ENCODE measurements around the gene NKD2.
"Not testable (repeated sequence)": the region's sequence is repeated elsewhere in the genome, so short reads cannot be mapped to it uniquely, and the experiment has no call there.

NKD2 gene

DNA sequence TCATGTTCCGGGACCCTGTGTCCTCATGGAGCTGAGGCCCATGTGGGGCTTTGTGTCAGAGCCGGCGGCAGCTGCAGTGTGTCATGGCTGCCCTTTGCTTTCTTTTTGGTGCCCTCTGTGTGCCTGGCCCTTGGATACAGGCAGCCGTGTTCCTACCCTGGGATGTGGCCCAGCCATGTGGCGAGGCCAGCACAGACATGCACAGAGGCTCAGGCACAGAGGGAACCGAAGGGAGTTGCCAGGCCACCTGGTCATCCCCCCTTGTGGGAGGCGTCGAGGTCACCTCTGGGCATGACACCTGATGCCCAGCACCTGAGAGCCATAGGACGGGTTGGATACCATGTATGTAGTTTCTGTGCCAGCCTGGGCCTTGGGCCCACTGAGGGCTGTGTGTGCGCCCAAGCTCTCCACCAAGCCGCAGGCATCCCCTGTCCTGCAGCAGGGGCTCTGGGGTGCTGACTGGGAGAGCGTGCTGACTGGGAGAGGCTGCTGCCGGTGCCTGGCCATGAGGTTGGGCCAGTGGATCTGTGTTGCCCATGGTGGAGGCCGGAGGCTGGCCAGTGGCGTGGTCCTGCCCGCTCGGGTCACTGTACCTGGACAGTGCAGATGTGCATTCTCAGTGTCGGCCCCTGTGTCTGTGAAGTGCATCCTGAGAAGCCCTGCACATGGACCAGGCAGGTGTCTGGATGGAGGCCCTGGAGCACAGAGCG lies 4.8 kb downstream of the NKD2 start:
- DNase-seq (ENCODE audit: low read depth) = no peak

DNA sequence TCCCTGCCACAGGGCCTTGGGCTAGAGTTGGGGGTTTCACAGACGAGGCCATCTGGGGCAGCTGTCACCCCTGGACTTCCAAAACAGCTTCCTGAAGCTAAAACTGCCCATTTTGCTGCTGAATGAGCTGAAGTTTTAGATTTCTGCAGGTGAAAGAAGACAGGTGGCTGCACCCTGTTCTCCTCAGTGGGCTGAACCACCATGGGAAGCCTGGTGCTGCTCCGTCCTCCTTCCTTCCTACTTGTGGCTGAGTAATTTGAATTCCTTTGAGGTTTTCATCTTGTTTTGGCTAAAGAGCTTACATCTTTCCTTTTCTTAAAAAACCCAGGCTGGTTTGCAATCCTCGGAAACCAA lies 5.3 kb downstream of the NKD2 start:
- no peak for DNase-seq (ENCODE audit: low read depth)

- DNase-seq (ENCODE audit: low read depth) = no peak
These were observed 5.7 kb downstream of the NKD2 start for GRCh38 chr5:1014346-1014745.

- DNase-seq (ENCODE audit: low read depth) = no peak
These were observed 6.2 kb downstream of the NKD2 start for GRCh38 chr5:1014781-1015221.

- DNase-seq (ENCODE audit: low read depth) = no peak
These were observed 6.9 kb downstream of the NKD2 start for GRCh38 chr5:1015507-1015906.

DNA sequence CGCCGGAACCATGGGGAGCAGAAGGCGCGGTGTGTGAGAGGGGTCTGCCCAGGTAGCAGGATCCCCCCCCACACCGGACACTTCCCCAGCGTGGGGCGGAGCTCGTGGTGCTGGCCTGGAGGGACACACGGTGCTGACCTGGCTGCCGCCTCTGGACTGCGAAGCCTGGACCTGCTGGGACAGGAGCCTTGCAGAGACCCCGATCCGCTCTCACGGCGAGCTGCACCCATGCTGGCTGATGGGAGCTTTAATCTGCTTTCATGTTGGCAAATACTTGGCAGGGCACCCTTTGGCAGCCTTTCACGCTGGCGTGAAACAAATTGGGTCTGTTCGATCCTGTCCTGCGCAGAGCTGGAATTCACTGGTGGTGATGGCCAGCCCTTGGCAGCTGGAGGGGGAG lies 7.4 kb downstream of the NKD2 start:
- no peak for DNase-seq (ENCODE audit: low read depth)

DNA sequence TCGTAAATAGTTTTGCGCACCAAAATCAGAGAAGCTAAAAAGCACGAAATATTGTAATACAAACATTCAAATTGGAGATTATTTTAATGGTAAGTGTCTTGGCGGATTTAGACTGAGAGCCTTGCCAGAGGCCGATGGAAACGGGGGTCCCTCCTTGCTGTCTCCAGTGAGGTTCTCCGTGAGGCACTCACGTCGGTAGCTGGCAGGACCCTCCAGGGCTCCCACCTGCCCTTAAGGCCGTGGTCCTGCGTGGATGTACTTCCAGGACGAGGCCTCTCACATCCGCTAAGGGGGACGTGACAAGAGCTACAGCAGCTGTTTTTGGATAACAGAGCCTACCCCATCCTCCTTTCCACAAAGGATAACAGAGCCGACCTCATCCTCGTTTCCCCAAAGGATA lies 7.9 kb downstream of the NKD2 start:
- no peak for DNase-seq (ENCODE audit: low read depth)

GRCh38 chr5:1017056-1017455 lies 8.5 kb downstream of the NKD2 start:
- DNase-seq (ENCODE audit: low read depth) = no peak

DNA sequence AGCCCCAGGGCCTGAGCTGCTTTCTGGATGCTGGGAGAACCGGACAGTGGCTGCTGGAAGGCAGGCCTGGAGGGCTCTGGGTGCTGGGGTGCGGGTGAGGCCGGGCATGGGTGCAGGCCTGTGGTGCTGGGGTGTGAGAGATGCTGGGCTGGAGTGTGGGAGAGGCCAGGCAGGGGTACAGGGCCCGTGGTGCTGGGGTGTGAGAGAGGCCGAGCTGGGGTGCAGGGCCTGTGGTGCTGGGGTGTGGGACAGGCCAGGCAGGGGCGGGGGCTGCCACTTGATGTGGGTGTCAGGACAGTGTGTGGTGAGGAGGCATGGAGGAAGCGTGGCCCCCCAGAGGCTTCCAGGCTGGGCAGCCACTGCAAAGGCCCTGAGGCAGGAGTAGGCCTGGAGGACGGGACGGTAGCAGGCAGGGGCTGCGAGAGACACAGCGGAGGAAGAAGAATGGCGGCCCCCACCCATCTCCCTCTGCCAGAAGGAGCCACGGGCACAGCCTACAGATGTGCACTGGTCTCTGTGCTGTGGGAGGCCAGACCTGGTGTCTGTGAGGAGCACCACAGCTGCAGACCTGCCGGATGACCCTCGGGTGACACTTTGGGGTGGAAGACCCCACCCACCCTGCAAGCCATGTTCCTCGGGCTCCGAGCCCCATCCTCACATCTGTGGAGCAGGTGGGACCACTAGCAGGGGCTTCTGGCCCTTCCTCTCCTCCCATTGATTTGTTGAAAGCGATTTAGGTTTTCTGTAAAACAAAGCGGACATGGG lies 9.3 kb downstream of the NKD2 start:
- DNase-seq (ENCODE audit: low read depth) = no peak

GRCh38 chr5:1018596-1018995 lies 10.0 kb downstream of the NKD2 start:
- no peak for DNase-seq (ENCODE audit: low read depth)

DNA sequence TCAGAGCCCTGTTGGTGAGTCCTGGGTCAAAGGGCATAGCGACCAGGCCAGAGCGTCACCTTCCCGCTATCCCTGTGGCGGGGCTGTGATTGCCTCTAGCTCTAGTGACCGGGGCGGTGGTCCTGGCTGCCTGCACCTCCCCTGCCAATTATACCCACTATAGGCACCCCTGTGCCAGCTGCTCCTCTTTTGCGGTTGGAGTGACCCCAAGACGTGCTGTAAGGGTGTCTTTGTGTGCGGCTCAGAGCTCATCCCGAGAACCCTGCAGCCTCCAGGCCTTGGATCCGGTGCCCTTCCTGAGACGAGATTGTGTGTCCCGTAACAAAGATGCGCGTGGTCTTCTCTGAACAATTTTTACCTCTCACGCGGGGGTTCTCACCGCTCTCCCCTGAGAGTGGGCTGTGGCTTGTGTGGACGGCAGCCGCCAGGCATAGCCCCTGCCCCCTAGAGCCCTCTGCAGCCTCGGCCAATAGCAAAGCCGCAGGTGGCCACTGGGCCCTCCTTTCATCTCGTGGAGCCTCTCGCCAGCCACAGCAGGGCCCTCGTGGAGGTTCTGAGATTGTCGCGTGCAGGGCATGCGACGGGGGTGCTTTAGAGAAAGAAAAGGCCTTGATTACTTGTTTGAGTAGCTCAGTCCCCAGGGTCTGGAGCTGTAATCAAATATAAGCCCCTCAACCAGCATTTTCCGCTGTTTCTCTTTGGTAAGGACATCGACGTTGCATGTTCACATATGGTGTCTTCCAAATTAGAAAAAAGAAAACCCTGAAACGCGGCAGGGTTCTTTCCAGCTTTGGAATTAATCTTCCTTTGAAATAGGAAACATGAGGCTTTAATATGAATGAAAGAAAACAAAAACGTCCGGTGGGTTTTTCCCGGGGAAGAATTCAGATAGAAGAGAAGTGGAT lies 10.7 kb downstream of the NKD2 start:
- no peak for DNase-seq (ENCODE audit: low read depth)

DNA sequence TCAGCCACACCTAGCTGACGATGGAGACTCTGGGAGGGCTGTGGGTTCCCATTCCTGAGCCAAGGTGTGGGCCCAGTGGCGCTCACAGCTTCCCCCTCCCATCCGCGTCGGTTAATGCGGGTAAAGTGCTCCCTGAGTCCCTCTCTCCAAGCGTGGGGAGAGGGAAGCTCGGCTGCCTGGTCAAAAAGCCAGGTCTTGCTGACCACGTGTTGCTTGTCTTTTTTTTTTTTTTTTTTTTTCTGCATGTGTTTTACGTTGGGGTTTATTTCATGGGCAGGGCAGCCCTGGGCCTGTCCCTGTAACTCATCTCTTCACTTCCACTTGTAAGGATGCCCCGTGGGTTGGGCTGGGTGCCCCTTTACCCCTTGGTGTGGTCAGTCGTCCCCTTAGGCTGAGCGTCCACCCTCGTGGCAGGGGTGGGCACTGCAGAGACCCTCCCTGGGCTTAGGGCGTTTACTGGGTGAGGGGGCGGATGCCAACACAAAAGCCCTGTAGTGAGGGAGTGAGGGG lies 11.9 kb downstream of the NKD2 start:
- DNase-seq (ENCODE audit: low read depth) = no peak

DNA sequence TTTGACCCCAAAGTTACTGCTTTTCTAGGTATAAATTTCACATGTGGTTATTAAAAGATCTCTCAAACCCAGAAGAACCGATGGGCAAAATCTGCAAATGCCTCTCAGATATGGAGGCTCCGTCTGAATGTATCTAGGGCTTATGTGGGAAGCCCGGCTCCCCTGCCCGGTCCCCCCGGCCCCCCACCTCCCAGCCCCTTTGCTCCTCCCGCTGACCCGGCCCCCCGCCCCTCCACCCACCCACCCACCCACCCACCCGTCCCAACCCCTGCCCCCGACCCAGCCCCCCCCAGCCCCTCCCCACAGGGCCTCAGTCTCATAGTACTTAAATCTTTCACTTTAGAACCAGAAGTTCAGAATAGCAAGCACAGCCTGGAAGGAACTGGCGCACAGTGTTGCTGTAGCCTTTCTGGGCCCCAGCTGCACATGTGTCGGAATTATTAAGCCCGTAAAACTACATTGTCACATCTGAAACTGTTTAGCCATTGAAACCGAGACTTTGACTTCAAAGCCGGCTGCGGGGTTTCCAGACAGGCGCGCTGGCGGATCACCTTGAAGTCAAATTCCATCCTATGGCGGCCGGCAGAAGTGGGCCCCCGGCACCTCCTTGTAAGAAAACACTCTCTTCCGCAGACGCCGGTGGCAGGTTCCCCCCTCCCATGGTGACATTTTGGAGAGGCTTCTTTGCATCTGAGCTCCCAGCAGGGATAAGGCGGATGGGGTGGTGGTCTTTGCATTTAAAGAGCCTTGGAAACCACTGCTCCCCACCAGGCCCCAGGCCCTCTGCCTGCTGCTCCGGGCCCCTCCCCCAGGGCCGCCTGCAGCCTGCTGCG lies 12.8 kb downstream of the NKD2 start:
- DNase-seq (ENCODE audit: low read depth) = no peak

DNA sequence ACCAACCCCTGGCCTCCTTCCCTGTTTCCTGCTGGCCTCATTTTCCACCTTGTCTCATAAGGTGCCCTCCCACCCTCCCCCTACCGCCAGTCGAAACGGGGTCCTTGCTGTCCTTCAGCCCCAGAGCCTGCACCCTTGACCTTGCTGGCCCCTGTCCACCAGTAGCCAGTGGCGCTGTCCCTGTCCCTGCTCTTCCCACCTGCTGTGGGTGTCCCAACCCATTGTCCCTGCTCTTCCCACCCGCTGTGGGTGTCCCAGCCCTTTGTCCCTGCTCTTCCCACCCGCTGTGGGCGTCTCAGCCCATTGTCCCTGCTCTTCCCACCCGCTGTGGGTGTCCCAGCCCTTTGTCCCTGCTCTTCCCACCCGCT lies 13.4 kb downstream of the NKD2 start:
- not testable (repeated sequence) for DNase-seq (ENCODE audit: low read depth)

- DNase-seq (ENCODE audit: low read depth) = no peak
These were observed 18.4 kb downstream of the NKD2 start for GRCh38 chr5:1026700-1027621.

DNA sequence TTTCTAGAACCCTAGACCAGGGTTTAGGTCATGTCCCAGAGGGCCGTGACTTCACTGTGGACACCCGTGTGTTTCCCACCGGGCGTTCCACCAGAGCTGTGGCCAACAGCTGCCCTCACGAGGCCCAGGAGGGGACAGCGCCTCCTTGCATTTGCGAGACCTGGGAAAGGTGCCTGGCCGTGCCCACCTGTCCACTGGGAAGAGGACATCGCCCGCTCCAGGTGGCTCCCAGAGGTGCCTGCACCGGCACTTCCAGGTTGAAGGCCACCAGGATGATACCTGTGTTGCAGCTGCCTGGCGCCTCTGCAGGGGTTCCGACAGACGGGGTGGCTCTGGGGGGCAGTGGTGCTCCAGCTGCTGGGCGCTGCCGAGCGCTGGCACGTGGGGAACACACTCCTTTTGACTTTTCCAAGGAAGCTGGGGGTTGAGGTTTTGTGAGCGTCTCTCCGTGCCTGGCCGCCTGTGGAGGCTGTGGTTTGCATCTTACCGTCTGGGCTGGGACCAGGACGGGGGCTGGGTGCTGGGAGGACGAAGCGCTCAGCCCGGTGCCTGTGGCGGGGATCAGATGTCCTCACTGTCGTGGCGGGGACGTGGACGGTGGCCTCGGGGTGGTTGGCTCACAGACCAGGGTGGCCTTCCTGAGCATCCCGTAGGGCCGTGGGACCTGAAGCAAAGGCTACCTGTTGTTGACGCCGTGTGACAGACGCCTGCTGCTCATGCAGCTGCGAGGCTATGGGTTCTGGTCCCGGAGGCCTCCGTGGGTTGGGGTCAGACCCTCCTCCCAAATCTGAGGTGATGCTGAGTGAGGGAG lies 19.2 kb downstream of the NKD2 start:
- no peak for DNase-seq (ENCODE audit: low read depth)

DNA sequence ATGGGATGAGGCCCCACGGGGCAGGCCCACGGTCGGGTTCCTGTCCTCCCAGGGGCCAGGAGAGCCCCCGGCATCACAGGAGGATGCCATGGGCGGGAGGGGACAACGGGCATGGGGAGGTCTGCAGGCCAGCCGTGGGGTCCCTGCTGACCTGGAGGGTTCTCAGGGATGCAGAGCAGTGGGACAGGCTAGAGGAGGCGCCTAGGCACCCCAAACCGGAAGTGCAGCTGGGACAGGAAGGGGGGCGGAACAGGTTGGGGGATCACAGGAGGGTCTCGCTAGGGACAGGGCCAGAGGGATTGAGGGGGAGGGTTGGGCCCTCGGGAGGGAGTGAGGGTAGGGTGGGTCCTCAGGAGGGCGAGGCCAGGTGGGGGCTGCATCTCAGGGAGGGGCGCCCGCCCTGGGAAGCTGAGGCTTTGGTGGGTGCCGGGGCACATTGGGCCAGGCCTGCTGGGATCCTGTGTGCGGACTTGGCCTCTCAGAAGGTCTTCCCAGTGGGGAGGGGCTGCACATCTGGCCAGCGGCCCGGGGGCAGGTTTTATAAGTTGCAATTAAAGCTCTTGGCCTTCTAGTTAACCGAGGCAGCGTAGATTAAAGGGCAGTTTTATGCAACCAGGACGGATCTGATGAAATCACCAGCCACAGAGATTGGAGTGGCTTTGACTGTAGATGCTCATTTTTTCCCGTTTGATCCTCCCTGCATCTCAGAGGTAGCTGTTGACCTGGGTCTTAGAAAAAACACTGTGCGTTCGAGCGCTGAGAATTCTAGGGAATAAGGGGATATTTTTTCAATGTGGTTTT lies 20.1 kb downstream of the NKD2 start:
- DNase-seq (ENCODE audit: low read depth) = no peak

GRCh38 chr5:1029282-1029944 lies 20.8 kb downstream of the NKD2 start:
- DNase-seq (ENCODE audit: low read depth) = no peak
